Stromal cell of bone marrow (primary cell): ENCODE results near the gene SLIT1.
"Not testable (repeated sequence)": the region's sequence is repeated elsewhere in the genome, so short reads cannot be mapped to it uniquely, and the experiment has no call there.

Experiments
- DNase-seq: peaks from one replicate; pipeline ENCODE4 v3.0.0-alpha.2; 2012; ENCODE audit warnings: low read depth

The SLIT1 gene

DNA sequence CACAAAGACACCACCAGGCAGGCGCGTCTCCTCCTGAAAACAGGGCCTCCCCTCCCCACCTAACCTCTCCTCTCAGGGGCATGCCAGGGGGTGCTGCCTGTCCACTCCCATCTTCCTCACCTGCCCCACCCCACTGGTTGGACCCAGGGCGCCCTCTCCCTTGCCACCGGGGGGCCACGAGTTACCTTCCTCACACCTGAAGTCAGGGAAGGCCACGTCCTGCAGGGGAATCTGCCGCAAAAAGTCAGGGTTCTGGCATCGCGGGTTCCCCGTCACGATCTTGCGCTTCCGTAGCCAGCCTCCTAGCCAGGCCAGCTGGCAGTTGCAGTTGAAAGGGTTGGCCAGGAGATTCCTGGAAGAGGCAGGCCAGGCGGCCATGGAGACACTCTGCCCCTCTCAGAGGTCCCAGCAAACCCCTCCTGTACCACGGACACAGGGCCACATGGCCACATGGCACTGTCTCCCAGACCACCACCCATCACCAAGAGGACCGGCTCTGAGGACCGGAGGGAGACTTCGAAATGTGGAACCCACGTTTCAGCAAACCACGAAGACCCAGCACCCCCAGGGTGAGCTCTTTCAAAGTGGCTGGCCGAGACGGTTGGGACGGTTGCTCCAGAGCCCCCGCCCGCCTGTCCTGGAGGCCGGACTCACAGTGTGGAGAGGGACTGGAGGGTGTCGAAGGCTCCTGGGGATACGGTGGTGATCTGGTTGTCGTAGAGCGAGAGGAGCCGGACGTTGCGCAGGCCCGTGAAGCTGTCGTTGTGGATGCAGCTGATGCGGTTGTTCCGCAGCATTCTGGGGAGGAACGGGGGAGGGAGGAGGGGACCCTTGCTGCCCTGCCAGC is 142.8 kb downstream of the SLIT1 start:
- DNase-seq = no peak

DNA sequence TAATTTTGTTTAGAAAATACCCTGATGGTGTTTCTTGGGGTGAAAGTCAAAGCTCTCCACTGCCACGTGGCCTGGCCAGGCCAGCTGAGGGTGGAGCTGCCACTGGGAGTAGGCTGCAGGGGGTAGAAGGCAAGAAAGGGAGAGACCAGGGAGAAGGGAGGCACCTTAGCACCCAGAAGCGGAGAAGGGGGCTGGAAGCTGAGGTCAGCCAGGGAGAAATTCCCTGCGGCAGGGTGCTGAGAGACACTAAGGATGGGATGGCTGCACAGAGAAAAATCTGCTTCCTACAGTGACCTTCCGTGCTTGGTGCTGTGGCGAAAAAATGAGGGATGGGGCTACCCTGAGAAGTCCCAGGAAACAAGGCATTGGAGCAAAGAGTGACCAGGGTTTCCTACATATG is 143.7 kb downstream of the SLIT1 start:
- DNase-seq = no peak

DNA sequence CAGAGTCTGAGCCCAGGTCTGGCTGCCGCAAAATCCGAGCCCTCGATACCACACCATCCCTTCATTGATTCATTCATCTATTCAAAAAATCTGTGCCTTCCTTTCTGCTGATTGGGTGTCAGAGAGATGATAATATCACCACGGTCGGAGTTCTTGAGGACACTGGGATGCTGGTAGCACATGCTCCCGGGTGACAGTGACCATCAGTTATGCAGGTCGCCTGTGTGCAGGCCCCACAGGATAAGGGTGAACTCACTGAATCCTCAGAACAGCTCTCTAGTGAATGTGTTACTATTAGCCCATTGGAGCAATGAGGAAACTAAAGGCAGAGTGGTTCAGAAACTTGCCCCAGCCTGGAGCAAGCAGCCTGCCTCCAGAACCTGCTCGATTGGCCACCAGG is 145.1 kb downstream of the SLIT1 start:
- DNase-seq = no peak

DNA sequence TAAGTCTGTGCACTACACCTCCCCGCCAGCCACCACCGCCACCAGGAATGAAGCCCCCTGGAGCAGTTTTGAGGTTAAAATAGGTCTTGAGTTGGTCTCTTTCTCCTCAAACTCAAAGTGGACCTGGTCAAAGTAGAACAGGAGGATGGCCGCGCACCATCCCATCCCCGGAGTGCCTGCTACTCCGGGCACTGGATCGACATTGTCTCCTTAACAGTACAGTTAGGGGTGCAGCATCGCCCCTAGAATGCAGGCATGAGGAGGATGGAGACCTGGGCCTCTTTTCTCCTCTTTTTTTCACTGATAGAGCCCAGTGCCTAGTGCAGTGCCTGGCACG is 145.5 kb downstream of the SLIT1 start:
- DNase-seq = no peak

GRCh38 chr10:97039538-97040247 is 146.1 kb downstream of the SLIT1 start:
- no peak for DNase-seq

DNA sequence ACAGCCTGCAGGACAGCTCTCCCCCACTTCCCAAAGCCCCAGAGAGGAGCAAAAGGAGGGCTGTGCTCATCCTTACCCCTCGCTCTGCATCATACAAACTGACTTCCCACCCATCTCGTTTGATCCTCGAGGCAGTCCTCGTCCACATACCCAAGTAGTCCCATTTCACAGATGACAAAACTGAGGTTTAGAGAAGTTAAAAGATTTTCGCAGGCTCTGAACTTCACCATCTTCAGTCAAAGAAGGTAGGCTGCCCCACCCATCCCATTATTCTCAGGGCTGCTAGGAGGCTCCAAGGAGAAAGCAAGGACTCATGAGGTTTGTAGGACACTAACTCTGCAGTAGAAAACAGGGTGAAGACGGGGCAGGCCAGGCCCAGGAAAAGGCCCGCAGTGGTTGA is 147.1 kb downstream of the SLIT1 start:
- no peak for DNase-seq

DNA sequence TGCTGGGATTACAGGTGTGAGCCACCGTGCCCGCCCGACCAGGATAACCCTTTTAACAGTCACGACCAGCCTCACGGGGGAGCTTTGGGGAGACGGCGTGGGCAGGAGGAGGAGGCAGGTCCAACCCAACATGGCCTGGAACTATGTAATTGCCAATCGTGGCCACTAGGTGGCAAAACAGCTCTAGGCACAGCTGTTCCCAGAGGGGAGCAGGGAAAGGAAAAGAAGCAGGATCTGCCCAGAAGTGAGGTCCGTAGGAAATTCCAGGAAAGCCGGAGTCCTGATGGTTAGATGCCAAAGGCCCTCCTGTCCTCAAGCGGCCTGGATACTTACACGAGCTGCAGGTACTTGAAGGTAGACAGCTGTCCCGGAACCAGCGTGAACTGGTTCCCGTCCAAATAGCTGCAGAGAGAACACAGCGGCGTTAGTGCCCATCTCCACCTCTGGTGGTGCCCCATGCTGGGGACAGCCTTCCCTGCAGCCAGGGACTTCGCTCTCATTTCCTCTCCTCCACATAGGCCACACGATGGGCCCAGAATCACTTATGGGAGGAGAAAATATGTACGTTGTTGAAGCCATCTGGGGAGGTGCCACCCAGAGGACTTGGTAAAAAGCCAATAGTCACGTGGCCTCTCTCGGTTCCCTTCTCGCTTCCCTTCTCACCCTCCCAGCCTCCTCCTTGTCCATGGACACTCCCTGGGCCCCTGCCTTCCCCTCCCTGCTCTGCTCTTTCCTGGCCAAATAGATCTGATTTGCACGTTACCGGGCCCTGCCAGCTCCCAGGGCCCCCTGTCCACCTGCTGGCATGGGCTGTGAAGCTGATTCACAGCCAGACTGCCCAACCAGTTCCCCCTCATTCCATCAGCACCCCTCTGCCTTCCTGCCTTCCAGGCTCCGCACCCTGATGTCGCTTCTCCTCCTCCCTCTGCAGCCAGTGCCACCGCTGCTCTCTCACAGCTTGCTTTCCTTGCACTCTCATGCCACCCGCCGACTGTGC is 148.1 kb downstream of the SLIT1 start:
- DNase-seq = peak; percentile 70

GRCh38 chr10:97034958-97035769 is 150.6 kb downstream of the SLIT1 start:
- no peak for DNase-seq

- DNase-seq = no peak
Observed at GRCh38 chr10:97034301-97034700, 151.5 kb downstream of the SLIT1 start.

DNA sequence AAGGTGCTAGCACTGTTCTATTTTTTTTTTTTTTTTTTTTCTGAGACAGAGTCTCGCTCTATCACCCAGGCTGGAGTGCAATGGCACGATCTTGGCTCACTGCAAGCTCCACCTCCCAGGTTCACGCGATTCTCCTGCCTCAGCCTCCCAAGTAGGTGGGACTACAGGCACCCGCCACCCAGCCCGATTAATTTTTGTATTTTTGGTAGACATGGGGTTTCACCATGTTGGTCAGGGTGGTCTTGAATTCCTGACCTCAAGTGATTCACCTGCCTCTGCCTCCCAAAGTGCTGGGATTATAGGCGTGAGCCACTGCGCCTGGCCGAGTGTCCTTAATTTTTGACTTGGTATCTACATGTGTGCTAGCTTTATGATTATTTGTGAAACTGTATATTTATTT is 151.9 kb downstream of the SLIT1 start:
- DNase-seq = not testable (repeated sequence)

DNA sequence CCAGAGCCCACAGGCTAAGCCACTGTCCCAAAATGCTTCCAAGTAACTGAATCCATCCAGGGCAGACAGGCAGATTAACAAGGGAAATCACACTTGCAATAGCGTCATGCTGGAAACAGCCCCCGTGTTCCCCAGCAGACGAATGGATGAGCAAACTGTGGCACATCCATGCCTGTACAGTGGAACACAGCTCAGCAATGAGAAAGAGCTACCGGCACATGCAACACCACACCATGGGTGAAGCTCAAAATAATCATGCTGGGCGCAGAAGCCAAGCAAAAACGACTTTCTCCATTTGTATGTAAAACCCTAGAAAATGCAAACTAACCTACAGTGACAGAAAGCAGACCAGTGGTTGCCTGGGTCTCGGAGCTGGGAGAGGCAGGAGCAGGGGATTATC is 153.1 kb downstream of the SLIT1 start:
- no peak for DNase-seq

GRCh38 chr10:97031459-97031858 is 154.3 kb downstream of the SLIT1 start:
- DNase-seq = no peak

DNA sequence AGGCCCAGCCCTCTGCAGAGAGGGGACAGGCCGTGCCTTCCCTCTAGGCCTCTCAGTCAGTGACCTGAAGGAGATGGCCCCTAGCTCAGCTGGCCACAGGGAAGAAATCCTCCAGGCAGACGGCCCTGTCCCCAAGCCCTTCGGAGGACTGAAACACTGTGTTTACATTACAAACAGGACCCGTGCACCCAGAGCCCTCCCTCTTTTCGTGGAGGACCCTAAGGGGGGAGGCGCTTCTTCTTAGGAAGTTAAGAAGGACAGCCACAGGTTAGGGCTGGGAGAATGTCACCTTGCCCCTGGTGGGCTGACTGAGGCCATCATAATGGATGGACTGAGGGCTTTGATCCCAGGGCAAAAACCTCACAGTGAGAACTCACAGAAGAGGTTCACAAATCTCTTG is 154.9 kb downstream of the SLIT1 start:
- no peak for DNase-seq

GRCh38 chr10:97029271-97029670 is 156.5 kb downstream of the SLIT1 start:
- no peak for DNase-seq

GRCh38 chr10:97028832-97029178 is 157.0 kb downstream of the SLIT1 start:
- DNase-seq = no peak

GRCh38 chr10:97028126-97028831 is 157.5 kb downstream of the SLIT1 start:
- DNase-seq = no peak

DNA sequence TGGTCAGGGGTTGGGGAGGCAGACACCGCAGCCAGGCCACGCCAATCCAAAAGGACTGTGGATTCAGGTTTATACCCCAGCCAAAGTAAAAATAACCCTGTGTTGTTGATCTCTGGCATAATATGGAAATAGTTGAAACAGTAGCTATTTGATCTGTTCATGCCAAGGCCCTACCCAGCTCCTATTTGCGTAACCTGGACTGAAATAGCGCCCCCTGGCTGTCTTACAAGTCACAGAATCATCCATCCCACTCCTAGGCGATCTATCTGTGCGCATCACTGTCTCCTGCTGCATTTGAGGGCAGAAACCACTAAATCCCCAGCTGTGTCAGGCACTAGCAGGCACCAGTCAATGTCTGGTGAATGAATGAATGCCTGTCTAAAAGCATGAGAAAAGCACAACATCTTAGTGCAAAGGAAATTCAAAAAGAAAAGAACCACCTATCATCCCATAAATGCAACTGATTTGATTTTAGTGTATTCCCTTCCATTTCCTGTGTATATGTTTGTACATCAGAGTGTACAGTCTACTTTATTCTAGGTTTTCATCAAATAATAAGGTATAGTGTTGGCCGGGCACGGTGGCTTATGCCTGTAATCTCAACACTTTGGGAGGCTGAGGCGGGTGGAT is 160.0 kb downstream of the SLIT1 start:
- DNase-seq = no peak

- DNase-seq = no peak
Observed at GRCh38 chr10:97024168-97025073, 161.3 kb downstream of the SLIT1 start.

DNA sequence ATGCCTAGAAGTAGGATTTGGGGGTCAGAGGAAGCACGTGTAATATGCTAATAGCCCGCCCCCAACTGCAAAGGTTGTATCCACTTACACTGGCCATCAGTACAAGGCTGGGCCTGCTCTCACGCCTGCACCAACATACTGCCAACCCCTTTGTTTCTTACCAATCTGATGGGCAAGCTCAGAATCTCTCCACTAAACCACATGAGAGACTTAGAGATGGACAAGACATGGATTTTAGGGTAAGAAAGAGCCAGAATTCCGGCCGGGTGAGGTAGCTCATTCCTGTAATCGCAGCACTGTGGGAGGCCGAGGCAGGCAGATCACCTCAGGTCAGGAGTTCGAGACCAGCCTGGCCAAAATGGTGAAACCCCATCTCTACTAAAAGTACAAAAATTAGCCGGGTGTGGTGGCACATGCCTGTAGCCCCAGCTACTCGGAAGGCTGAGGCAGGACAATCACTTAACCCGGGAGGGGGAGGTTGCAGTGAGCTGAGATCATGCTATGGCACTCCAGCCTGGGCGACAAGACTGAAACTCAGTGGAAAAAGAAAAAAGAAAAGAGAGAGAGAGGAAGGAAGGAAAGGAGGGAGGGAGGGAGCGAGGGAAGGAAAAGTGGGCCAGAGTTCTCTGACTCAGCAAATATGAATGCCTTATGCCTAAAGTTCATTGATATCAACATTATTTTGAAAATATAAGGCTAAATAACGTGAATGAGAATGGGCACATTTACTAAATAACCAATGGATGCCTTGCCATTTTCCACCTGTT is 162.2 kb downstream of the SLIT1 start:
- DNase-seq = no peak
